ENCODE results near the gene CCT2.
"Not testable (repeated sequence)": the region's sequence is repeated elsewhere in the genome, so short reads cannot be mapped to it uniquely, and the experiment has no call there.

CCT2 gene

DNA sequence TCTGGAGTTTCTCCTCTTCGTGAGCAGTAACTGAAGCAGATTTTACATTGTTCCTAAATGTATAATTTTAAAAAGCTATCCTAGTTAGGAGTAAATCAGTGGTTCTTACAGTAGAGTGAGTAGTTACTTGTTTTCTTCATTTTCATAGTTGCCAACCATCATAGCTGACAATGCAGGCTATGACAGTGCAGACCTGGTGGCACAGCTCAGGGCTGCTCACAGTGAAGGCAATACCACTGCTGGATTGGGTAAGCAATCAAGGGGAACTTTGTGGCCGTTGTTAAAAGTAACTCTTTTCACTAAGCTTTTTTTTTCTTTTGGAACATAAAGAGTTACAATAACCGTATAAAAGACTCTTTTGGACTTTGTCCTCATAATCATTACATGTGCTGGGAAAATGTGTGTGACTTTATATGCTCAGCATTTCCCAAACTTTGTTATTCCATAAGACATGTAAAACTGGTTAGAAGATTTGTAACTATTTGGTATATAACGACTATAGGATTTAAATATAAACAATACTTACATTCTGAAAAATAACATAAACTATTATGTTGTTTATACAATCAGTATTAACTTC lies 13.0 kb downstream of the CCT2 start:
- no peak for TF ChIP-seq CTCF (IDR thresholded peaks at IDR 0.05)
- no peak overlapping the region for H3K9ac ChIP-seq
- no peak overlapping the region for H3K4me3 ChIP-seq (ENCODE audit: low read depth, low read length)
- H3K27me3 ChIP-seq (ENCODE audit: control insufficient read depth, insufficient read depth, low read length): no peaks in the 10 kb centered on the region
- no peaks in the 10 kb centered on the region for H3K79me2 ChIP-seq
- no peak overlapping the region for H3K27ac ChIP-seq
- H3K36me3 ChIP-seq (ENCODE audit: control insufficient read depth, insufficient read depth, low read length): no peaks in the 10 kb centered on the region
- no peaks in the 10 kb centered on the region for H3K4me1 ChIP-seq
- H3K9me3 ChIP-seq (ENCODE audit: control insufficient read depth, low read length): no peaks in the 10 kb centered on the region
- no peak overlapping the region for H3K4me2 ChIP-seq (ENCODE audit: low read length)
- no peak overlapping the region for H2AFZ ChIP-seq

GRCh38 chr12:69600804-69601203 lies 15.5 kb downstream of the CCT2 start:
- no peak overlapping the region for H3K4me3 ChIP-seq (ENCODE audit: low read depth, low read length)
- TF ChIP-seq CTCF (IDR thresholded peaks at IDR 0.05): no peak
- no peaks in the 10 kb centered on the region for H3K4me1 ChIP-seq
- H3K27me3 ChIP-seq (ENCODE audit: control insufficient read depth, insufficient read depth, low read length): no peaks in the 10 kb centered on the region
- H3K36me3 ChIP-seq (ENCODE audit: control insufficient read depth, insufficient read depth, low read length): no peaks in the 10 kb centered on the region
- H3K9ac ChIP-seq: no peak overlapping the region
- no peaks in the 10 kb centered on the region for H3K9me3 ChIP-seq (ENCODE audit: control insufficient read depth, low read length)
- H2AFZ ChIP-seq: no peak overlapping the region
- H3K4me2 ChIP-seq (ENCODE audit: low read length): no peak overlapping the region
- H3K27ac ChIP-seq: no peak overlapping the region
- no peaks in the 10 kb centered on the region for H3K79me2 ChIP-seq

- no peaks in the 10 kb centered on the region for H3K27me3 ChIP-seq (ENCODE audit: control insufficient read depth, insufficient read depth, low read length)
- H3K9ac ChIP-seq: no peak overlapping the region
- no peak overlapping the region for H3K4me2 ChIP-seq (ENCODE audit: low read length)
- no peaks in the 10 kb centered on the region for H3K36me3 ChIP-seq (ENCODE audit: control insufficient read depth, insufficient read depth, low read length)
- no peak for TF ChIP-seq CTCF (IDR thresholded peaks at IDR 0.05)
- no peaks in the 10 kb centered on the region for H3K4me1 ChIP-seq
- H3K4me3 ChIP-seq (ENCODE audit: low read depth, low read length): no peak overlapping the region
- no peaks in the 10 kb centered on the region for H3K9me3 ChIP-seq (ENCODE audit: control insufficient read depth, low read length)
- no peak overlapping the region for H3K27ac ChIP-seq
- no peak overlapping the region for H2AFZ ChIP-seq
- H3K79me2 ChIP-seq: no peaks in the 10 kb centered on the region
Observed at GRCh38 chr12:69601962-69602685, 16.9 kb downstream of the CCT2 start.

- Histone ChIP-seq H3K9me3 (ENCODE audit: control insufficient read depth, low read length) (no peaks in the 10 kb centered on the region), H3K9ac (no peak overlapping the region), H3K79me2 (no peaks in the 10 kb centered on the region), H3K36me3 (ENCODE audit: control insufficient read depth, insufficient read depth, low read length) (no peaks in the 10 kb centered on the region), H3K27ac (no peak overlapping the region), H3K4me1 (no peaks in the 10 kb centered on the region), H3K4me3 (ENCODE audit: low read depth, low read length) (no peak overlapping the region), H3K4me2 (ENCODE audit: low read length) (no peak overlapping the region), H3K27me3 (ENCODE audit: control insufficient read depth, insufficient read depth, low read length) (no peaks in the 10 kb centered on the region), H2AFZ (no peak overlapping the region)
- no peak for TF ChIP-seq CTCF (IDR thresholded peaks at IDR 0.05)
Observed at GRCh38 chr12:69602954-69603353, 17.7 kb downstream of the CCT2 start.

DNA sequence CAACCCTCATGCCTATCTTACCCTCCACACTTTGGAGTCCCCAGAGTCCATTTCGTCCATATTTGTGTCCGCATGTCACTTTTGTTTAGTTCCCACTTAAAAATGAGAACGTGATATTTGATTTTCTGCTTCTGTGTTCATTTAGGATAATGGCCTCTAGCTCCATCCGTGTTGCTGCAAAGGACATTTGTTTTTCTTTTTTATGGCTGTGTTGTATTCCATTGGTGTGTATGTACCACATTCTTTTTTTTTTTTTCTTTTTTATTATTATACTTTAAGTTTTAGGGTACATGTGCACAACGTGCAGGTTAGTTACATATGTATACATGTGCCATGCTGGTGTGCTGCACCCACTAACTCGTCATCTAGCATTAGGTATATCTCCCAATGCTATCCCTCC lies 18.3 kb downstream of the CCT2 start:
- not testable (repeated sequence) for H3K9me3 ChIP-seq (ENCODE audit: control insufficient read depth, low read length); H3K9ac ChIP-seq; H3K4me3 ChIP-seq (ENCODE audit: low read depth, low read length); H3K27ac ChIP-seq; H3K4me2 ChIP-seq (ENCODE audit: low read length); H3K4me1 ChIP-seq; H2AFZ ChIP-seq; H3K36me3 ChIP-seq (ENCODE audit: control insufficient read depth, insufficient read depth, low read length); H3K79me2 ChIP-seq; H3K27me3 ChIP-seq (ENCODE audit: control insufficient read depth, insufficient read depth, low read length)

GRCh38 chr12:69604275-69604674 lies 19.0 kb downstream of the CCT2 start:
- not testable (repeated sequence) for H3K79me2 ChIP-seq; H3K27me3 ChIP-seq (ENCODE audit: control insufficient read depth, insufficient read depth, low read length); H3K4me2 ChIP-seq (ENCODE audit: low read length); H3K9ac ChIP-seq; H3K9me3 ChIP-seq (ENCODE audit: control insufficient read depth, low read length); H2AFZ ChIP-seq; H3K4me1 ChIP-seq; H3K4me3 ChIP-seq (ENCODE audit: low read depth, low read length); H3K27ac ChIP-seq; H3K36me3 ChIP-seq (ENCODE audit: control insufficient read depth, insufficient read depth, low read length)
